Measurements from ENCODE around the gene MYO3B.

GRCh38 chr2:170505631-170506275 is 327.8 kb downstream of the MYO3B start:
- TF ChIP-seq CTCF (IDR thresholded peaks at IDR 0.05; ENCODE audit: extremely low read depth in 1 of 2, insufficient read depth in 1 of 2, low read depth in 1 of 2, low read length in 2 of 2) (no peak), EZH2 (IDR thresholded peaks at IDR 0.05; ENCODE audit: borderline replicate concordance, low read depth, low read length, severe bottlenecking) (no peak), FOS (IDR thresholded peaks at IDR 0.05; ENCODE audit: borderline replicate concordance, insufficient read depth, low read length) (no peak), JUN (IDR thresholded peaks at IDR 0.05; ENCODE audit: borderline replicate concordance, insufficient read depth, insufficient read length, low read depth) (no peak)
